Colonic mucosa (tissue), 4 donors: Measurements from ENCODE around the gene SCN5A. TPM values are rescaled to one million over a fixed set of nuclear protein-coding genes. Genes with fewer than 3 reads are reported as not detected.
A peak's percentile ranks its signal among the peaks of the same experiment; 100 is the strongest.

ENCODE experiments used
- DNase-seq: peaks from one replicate; pipeline ENCODE4 v3.0.0-alpha.2; 2020
- H3K27ac ChIP-seq: fragments of 200-600 bp; one replicate; pipeline ENCODE4 v1.8.0; 2021
- H3K27me3 ChIP-seq: fragments of 200-600 bp; one replicate; pipeline ENCODE4 v1.8.0; 2021
- H3K36me3 ChIP-seq: fragments of 200-600 bp; one replicate; pipeline ENCODE4 v1.8.0; 2021
- H3K4me1 ChIP-seq: fragments of 200-600 bp; one replicate; pipeline ENCODE4 v1.8.0; 2021; ENCODE audit warnings: mild to moderate bottlenecking
- H3K4me3 ChIP-seq: fragments of 200-600 bp; one replicate; pipeline ENCODE4 v1.8.0; 2021
- H3K9ac ChIP-seq, 2 donors: one replicate each; pipeline ENCODE4 v1.7.0; 2013; ENCODE audit warnings: control low read depth in 2 of 2, low read depth in 2 of 2, low read length in 2 of 2
- H3K9me3 ChIP-seq: fragments of 200-600 bp; one replicate; pipeline ENCODE4 v1.8.0; 2021
- CTCF ChIP-seq: fragments of 200-600 bp; IDR thresholded peaks from one replicate; pipeline ENCODE4 v1.8.0; 2022; ENCODE audit warnings: antibody characterized with exemption, mild to moderate bottlenecking
- intact Hi-C: fragments of 100-400 bp; cut with DNase I; formaldehyde crosslinking; loops from one replicate; pipeline ENCODE4 v1.14.1; 2022
- total RNA-seq, 2 donors: library from RNA; stranded (reverse); fragmentation: NEBNext Ultra II Directional in 1 of 2; extraction: Animal tissue kit (Norgen Biotek cat#: 25700) in 1 of 2; gene quantifications; one replicate each; pipeline ENCODE4 v1.2.1, GENCODE V29; 2021
- donor health status: healthy.
- donor health status: DM: no; HTN: no; CAD: no.
- donor health status: DM: no; HTN: no; CAD: no.

Gene SCN5A
- total RNA-seq, result under 1 TPM; 0.32 to 0.45 TPM

DNA sequence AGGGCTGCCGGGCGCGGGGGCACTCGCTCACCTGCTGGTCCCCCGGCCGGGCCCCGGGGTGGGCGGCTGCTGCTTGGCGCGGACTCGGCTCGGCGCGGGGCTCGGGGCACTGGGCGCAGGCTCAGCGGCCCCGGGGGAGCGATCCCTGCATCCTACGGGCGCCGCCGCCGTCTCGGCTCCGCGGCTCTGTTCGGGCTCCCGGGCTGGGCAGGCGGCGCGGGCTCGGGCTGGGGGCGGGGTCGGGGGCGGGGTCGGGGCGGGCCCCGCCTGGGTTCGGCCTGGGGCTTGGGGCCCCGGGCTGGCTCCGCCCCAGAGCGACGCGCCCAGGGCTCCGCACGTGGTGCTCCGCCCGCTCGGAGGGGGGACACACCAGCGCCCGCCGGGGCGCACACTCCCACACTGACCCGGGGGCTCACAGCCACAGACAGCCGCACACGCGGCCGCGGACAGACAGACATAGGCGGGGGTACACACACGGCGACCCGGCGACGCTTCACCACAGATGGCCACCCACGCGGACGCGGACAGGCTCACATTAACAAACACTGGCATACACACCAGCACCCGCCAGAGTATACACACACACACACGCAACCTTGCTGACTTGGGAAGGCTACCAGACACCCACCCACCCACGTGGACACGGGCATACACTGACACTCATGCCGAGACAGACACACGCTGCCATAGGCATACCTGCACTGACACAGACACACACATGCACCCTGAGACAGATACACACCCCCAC, at the start of gene SCN5A:
Gene SCN5A, minus strand, starts transcription at position 188 of the 748 bp plus-strand sequence. CDS start 16,380 bp downstream, outside the sequence.
- no peak for TF ChIP-seq CTCF
- intact Hi-C loops, result no loop called here
- H3K36me3 ChIP-seq, result no peaks in the 10 kb centered on the region
- peak; percentile 48 for DNase-seq
- H3K27me3 ChIP-seq, result peaks cover 12% of the 10 kb centered on the region
- H3K4me3 ChIP-seq, result peak within 1 kb of the TSS; percentile 44
- no peak within 1 kb of the TSS for H3K27ac ChIP-seq
- H3K9ac ChIP-seq, result peak within 1 kb of the TSS in 1 of 2 donors; percentile 62
- no peaks in the 10 kb centered on the region for H3K9me3 ChIP-seq
- peaks cover 5% of the 10 kb centered on the region for H3K4me1 ChIP-seq

- no peak overlapping the region for H3K4me3 ChIP-seq
- no peak overlapping the region for H3K27ac ChIP-seq
- H3K36me3 ChIP-seq, result no peaks in the 10 kb centered on the region
- H3K9ac ChIP-seq, result no peak overlapping the region
- H3K27me3 ChIP-seq, result no peaks in the 10 kb centered on the region
- H3K4me1 ChIP-seq, result no peaks in the 10 kb centered on the region
- intact Hi-C loops, result no loop called here
- H3K9me3 ChIP-seq, result no peaks in the 10 kb centered on the region
- TF ChIP-seq CTCF, result no peak
- no peak for DNase-seq
Observed at GRCh38 chr3:38698760-38699159, 49.3 kb upstream of the SCN5A start.

DNA sequence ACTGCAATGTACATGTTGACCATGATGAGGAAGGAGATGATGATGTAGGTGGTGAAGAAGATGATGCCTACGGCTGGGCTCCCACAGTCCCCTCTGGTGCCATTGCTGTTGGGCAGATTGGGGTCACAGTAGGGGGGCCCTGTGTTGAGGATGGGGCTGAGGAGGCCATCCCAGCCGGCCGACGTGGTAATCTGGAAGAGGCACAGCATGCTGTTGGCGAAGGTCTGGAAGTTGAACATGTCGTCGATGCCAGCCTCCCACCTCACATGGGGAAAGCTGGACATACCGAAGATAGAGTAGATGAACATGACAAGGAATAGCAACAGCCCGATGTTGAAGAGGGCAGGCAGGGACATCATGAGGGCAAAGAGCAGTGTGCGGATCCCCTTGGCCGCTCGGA, 48.6 kb upstream of the SCN5A start:
- DNase-seq, result no peak
- intact Hi-C loops, result no loop called here

GRCh38 chr3:38696034-38696433, 46.5 kb upstream of the SCN5A start:
- DNase-seq, result no peak
- no peak overlapping the region for H3K9ac ChIP-seq
- no peak for TF ChIP-seq CTCF
- no peaks in the 10 kb centered on the region for H3K36me3 ChIP-seq
- intact Hi-C loops, result no loop called here
- H3K9me3 ChIP-seq, result no peaks in the 10 kb centered on the region
- no peak overlapping the region for H3K4me3 ChIP-seq
- H3K27me3 ChIP-seq, result no peaks in the 10 kb centered on the region
- no peak overlapping the region for H3K27ac ChIP-seq
- no peaks in the 10 kb centered on the region for H3K4me1 ChIP-seq

More for the DNA sequence above, 48.6 kb upstream of the SCN5A start:
- Histone ChIP-seq H3K9me3 (no peaks in the 10 kb centered on the region), H3K4me3 (no peak overlapping the region), H3K4me1 (no peaks in the 10 kb centered on the region), H3K36me3 (no peaks in the 10 kb centered on the region), H3K27ac (no peak overlapping the region), H3K9ac (no peak overlapping the region), H3K27me3 (no peaks in the 10 kb centered on the region)
- TF ChIP-seq CTCF, result no peak

DNA sequence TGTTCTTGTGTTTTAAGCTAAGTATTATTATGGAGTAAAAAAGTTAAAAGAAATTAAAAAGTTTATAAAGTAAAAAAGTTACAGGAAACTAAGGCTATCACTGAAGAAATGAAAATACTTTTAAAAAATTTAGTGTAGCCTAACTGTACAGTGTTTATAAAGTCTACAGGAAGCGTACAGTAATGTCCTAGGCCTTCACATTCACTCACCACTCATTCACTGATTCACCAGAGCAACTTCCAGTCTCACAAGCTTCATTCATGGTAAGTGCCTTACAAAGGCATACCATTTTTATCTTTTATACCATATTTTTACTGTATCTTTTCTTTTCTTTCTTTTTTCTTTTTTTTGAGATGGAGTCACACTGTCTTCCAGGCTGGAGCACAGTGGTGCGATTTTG, 40.7 kb upstream of the SCN5A start:
- DNase-seq, result no peak
- Histone ChIP-seq H3K4me3 (no peak overlapping the region), H3K27ac (no peak overlapping the region), H3K36me3 (no peaks in the 10 kb centered on the region), H3K4me1 (no peaks in the 10 kb centered on the region), H3K27me3 (no peaks in the 10 kb centered on the region), H3K9me3 (no peaks in the 10 kb centered on the region), H3K9ac (no peak overlapping the region)
- intact Hi-C loops, result no loop called here
- no peak for TF ChIP-seq CTCF
